ENCODE results near the gene ADAD2. TPM values are rescaled to one million over a fixed set of nuclear protein-coding genes. Genes with fewer than 3 reads are reported as not detected.

The ADAD2 gene
- total and polyA plus RNA-seq, 2 donors (not counting 1 experiment from before 2014, with no cell fraction given), result 0.06 TPM; not detected in 1

GRCh38 chr16:84143784-84144199 is 47.2 kb upstream of the ADAD2 start:
- Histone ChIP-seq H2AFZ (ENCODE audit: insufficient read depth, low read depth, low read length, poor library complexity, severe bottlenecking) (peak overlapping the region; percentile 87), H3K9me3 (ENCODE audit: control extremely low read depth in 1 of 3, control insufficient read depth in 2 of 3, insufficient read depth in 1 of 3, low read length in 2 of 3) (no peaks in the 10 kb centered on the region), H3K27ac (ENCODE audit: low read length in 2 of 2) (no peak overlapping the region), H4K20me1 (ENCODE audit: control insufficient read depth, insufficient read depth, low read length, poor library complexity, severe bottlenecking) (peaks cover 10% of the 10 kb centered on the region), H3K4me3 (ENCODE audit: control extremely low read depth in 1 of 5, extremely low read depth in 1 of 5, insufficient read depth in 1 of 5, low read depth in 2 of 5, low read length in 4 of 5) (peak overlapping the region in 4 of 5 experiments; percentile 75 to 80 (median 76)), H3K27me3 (replicated peaks in 1 of 4; ENCODE audit: control extremely low read depth in 1 of 4, control insufficient read depth in 3 of 4, insufficient read depth in 4 of 4, low read length in 3 of 4) (peaks cover 0 to 2% (median 0%) of the 10 kb centered on the region in 4 experiments), H3K79me2 (ENCODE audit: control insufficient read depth, insufficient read depth, low read length) (peaks cover 54% of the 10 kb centered on the region), H3K9ac (ENCODE audit: low read length) (peak overlapping the region; percentile 85), H3K4me1 (ENCODE audit: control insufficient read depth in 2 of 2, insufficient read depth in 2 of 2, low read length in 2 of 2) (peaks cover 3 to 14% of the 10 kb centered on the region in 2 donors), H3K4me2 (replicated peaks; ENCODE audit: low read depth, low read length, poor library complexity, severe bottlenecking) (peak overlapping the region; percentile 79), H3K36me3 (replicated peaks in 1 of 2; ENCODE audit: control extremely low read depth in 1 of 2, control insufficient read depth in 1 of 2, extremely low read depth in 1 of 2, insufficient read depth in 2 of 2, low read length in 1 of 2) (no peaks in the 10 kb centered on the region)
- POLR2A ChIA-PET, result interaction anchor here (0.6 kb wide), 1 partner anchor 25 kb away, joined by 3 read pairs; no protein-coding TSS in a partner anchor
- peak overlapping the region; percentile 96 for H3K4me3 Mint-ChIP-seq
- intact Hi-C loops (cut with micrococcal nuclease), result loop anchor here (5.0 kb wide), 2 partner anchors 56 to 884 kb away; partner anchors contain the start of gene KIAA0513
- DNase-seq, result no peak
- no peaks in the 10 kb centered on the region for H3K9me3 Mint-ChIP-seq (ENCODE audit: insufficient read depth)
- CTCF ChIA-PET, result interaction anchor here (2.1 kb wide), 1 partner anchor 11 kb away, joined by 6 read pairs; no protein-coding TSS in a partner anchor
- H3K27me3 Mint-ChIP-seq, result peaks cover 12% of the 10 kb centered on the region
- TF ChIP-seq EZH2 (IDR thresholded peaks at IDR 0.05; ENCODE audit: borderline replicate concordance, insufficient read depth, low read depth, low read length, poor library complexity, severe bottlenecking), result no peak
- TF ChIP-seq CTCF (IDR thresholded peaks at IDR 0.05), result no peak
- ATAC-seq (ENCODE audit: low read depth), result no peak
- WGBS (ENCODE audit: insufficient coverage), result 93% methylated on average over 5 of the region's 13 CpGs
- H3K4me1 Mint-ChIP-seq, result peaks cover 14% of the 10 kb centered on the region
- peak overlapping the region; percentile 91 for H3K27ac Mint-ChIP-seq

DNA sequence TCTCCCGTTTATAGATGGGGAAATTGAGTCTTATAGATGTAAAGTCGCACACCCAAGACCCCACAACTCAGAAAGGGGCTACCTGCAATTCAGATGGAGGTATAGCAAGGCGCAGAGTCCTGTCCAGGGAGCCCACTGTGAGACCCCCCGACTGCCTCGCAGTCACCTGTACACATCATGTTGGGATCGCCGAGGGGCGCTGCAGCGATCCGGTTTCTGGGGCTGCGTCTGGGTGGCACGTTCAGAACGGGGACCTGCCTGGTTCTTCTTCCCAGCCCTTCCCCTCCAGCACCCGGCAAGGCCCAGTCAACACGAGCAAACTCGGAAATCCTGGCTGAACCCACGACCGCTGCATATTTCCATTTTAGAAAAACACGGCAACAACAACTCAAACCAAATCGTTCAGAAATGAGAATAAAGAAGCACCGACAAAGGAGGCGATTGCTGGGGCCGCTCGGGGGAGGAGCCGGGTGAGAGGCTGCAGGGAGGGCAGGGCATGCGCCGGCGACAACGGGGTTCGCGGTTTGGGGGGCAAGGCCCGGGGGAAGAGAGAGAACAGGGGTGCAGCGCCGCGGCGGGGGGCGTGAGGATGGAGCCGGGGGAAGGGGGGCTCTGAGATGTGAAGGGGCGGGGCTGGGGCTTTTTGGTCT is 46.6 kb upstream of the ADAD2 start:
- no peaks in the 10 kb centered on the region for H3K9me3 ChIP-seq (ENCODE audit: control extremely low read depth in 1 of 3, control insufficient read depth in 2 of 3, insufficient read depth in 1 of 3, low read length in 2 of 3)
- peak overlapping the region; percentile 96 for H3K4me3 Mint-ChIP-seq
- peaks cover 7% of the 10 kb centered on the region for H4K20me1 ChIP-seq (ENCODE audit: control insufficient read depth, insufficient read depth, low read length, poor library complexity, severe bottlenecking)
- peak overlapping the region; percentile 46 to 80 (median 75) for H3K4me3 ChIP-seq (ENCODE audit: control extremely low read depth in 1 of 5, extremely low read depth in 1 of 5, insufficient read depth in 1 of 5, low read depth in 2 of 5, low read length in 4 of 5)
- POLR2A ChIA-PET, result interaction anchor here (0.6 to 1.3 kb wide), 3 partner anchors 26 to 43 kb away, joined by 3 to 5 read pairs (median 3); partner anchors contain the start of genes MBTPS1 and TAF1C
- under 1% methylated on average over 15 of the region's 39 CpGs for WGBS (ENCODE audit: insufficient coverage)
- H3K36me3 ChIP-seq (replicated peaks in 1 of 2; ENCODE audit: control extremely low read depth in 1 of 2, control insufficient read depth in 1 of 2, extremely low read depth in 1 of 2, insufficient read depth in 2 of 2, low read length in 1 of 2), result no peaks in the 10 kb centered on the region
- no peaks in the 10 kb centered on the region for H3K9me3 Mint-ChIP-seq (ENCODE audit: insufficient read depth)
- ATAC-seq (ENCODE audit: low read depth) (peak; percentile 12), DNase-seq (peak; percentile 56)
- peak overlapping the region; percentile 91 for H3K27ac Mint-ChIP-seq
- intact Hi-C loops (cut with micrococcal nuclease), result loop anchor here (5.0 kb wide), 2 partner anchors 57 to 883 kb away; partner anchors contain the start of gene KIAA0513
- peaks cover 49% of the 10 kb centered on the region for H3K79me2 ChIP-seq (ENCODE audit: control insufficient read depth, insufficient read depth, low read length)
- H3K27ac ChIP-seq (ENCODE audit: low read length in 2 of 2), result peak overlapping the region; percentile 34 to 86
- H3K27me3 Mint-ChIP-seq, result peaks cover 14% of the 10 kb centered on the region
- H3K27me3 ChIP-seq (replicated peaks in 1 of 4; ENCODE audit: control extremely low read depth in 1 of 4, control insufficient read depth in 3 of 4, insufficient read depth in 4 of 4, low read length in 3 of 4), result peaks cover 0 to 2% (median 0%) of the 10 kb centered on the region in 4 experiments
- H2AFZ ChIP-seq (ENCODE audit: insufficient read depth, low read depth, low read length, poor library complexity, severe bottlenecking), result peak overlapping the region; percentile 87
- CTCF ChIA-PET, result interaction anchor here (1.5 to 2.1 kb wide), 3 partner anchors 11 to 43 kb away, joined by 6 to 8 read pairs (median 7); partner anchors contain the start of genes MBTPS1 and TAF1C
- H3K9ac ChIP-seq (ENCODE audit: low read length), result peak overlapping the region; percentile 85
- H3K4me1 Mint-ChIP-seq, result peaks cover 14% of the 10 kb centered on the region
- TF ChIP-seq CTCF (IDR thresholded peaks at IDR 0.05) (no peak), EZH2 (IDR thresholded peaks at IDR 0.05; ENCODE audit: borderline replicate concordance, insufficient read depth, low read depth, low read length, poor library complexity, severe bottlenecking) (no peak)
- H3K4me2 ChIP-seq (replicated peaks; ENCODE audit: low read depth, low read length, poor library complexity, severe bottlenecking), result peak overlapping the region; percentile 79
- H3K4me1 ChIP-seq (ENCODE audit: control insufficient read depth in 2 of 2, insufficient read depth in 2 of 2, low read length in 2 of 2), result peaks cover 3 to 14% of the 10 kb centered on the region in 2 donors
